NCI-H1105 (cell line): ENCODE measurements around the gene ATP10A.

Experiments used
- DNase-seq: peaks from one replicate; lab custom pipeline; 2025; lab: John Stamatoyannopoulos, UW

The ATP10A gene

GRCh38 chr15:25679492-25679891 lies 183.6 kb downstream of the ATP10A start:
- DNase-seq, result no peak

GRCh38 chr15:25678500-25678855 lies 184.6 kb downstream of the ATP10A start:
- DNase-seq, result no peak

GRCh38 chr15:25677719-25678499 lies 185.2 kb downstream of the ATP10A start:
- no peak for DNase-seq

- DNase-seq, result no peak
These were observed 187.1 kb downstream of the ATP10A start for GRCh38 chr15:25676070-25676469.

- no peak for DNase-seq
These were observed 187.7 kb downstream of the ATP10A start for GRCh38 chr15:25675396-25675795.

- no peak for DNase-seq
These were observed 188.2 kb downstream of the ATP10A start for GRCh38 chr15:25674913-25675312.

- DNase-seq, result no peak
These were observed 189.2 kb downstream of the ATP10A start for GRCh38 chr15:25673972-25674371.

GRCh38 chr15:25673351-25673750 lies 189.8 kb downstream of the ATP10A start:
- no peak for DNase-seq

- DNase-seq, result no peak
These were observed 192.0 kb downstream of the ATP10A start for GRCh38 chr15:25671132-25671531.

- no peak for DNase-seq
These were observed 192.5 kb downstream of the ATP10A start for GRCh38 chr15:25670621-25671020.

GRCh38 chr15:25670025-25670554 lies 193.0 kb downstream of the ATP10A start:
- no peak for DNase-seq

GRCh38 chr15:25668901-25669300 lies 194.2 kb downstream of the ATP10A start:
- DNase-seq, result no peak

- DNase-seq, result no peak
These were observed 194.8 kb downstream of the ATP10A start for GRCh38 chr15:25668236-25668795.

- DNase-seq, result no peak
These were observed 195.3 kb downstream of the ATP10A start for GRCh38 chr15:25667829-25668228.

GRCh38 chr15:25665913-25666312 lies 197.2 kb downstream of the ATP10A start:
- no peak for DNase-seq

GRCh38 chr15:25664761-25665160 lies 198.4 kb downstream of the ATP10A start:
- no peak for DNase-seq

- no peak for DNase-seq
These were observed 199.6 kb downstream of the ATP10A start for GRCh38 chr15:25663515-25663914.

- no peak for DNase-seq
These were observed 201.2 kb downstream of the ATP10A start for GRCh38 chr15:25661898-25662297.

- DNase-seq, result no peak
These were observed 203.9 kb downstream of the ATP10A start for GRCh38 chr15:25659251-25659650.

GRCh38 chr15:25658560-25658959 lies 204.6 kb downstream of the ATP10A start:
- DNase-seq, result no peak

- DNase-seq, result no peak
These were observed 207.7 kb downstream of the ATP10A start for GRCh38 chr15:25655207-25655948.

- DNase-seq, result no peak
These were observed 209.8 kb downstream of the ATP10A start for GRCh38 chr15:25653371-25653770.

GRCh38 chr15:25652704-25653103 lies 210.4 kb downstream of the ATP10A start:
- no peak for DNase-seq
